NCI-H82 (cell line): ENCODE results near the gene STMP1.
A peak's percentile ranks its signal among the peaks of the same experiment; 100 is the strongest.
"Not testable (repeated sequence)": the region's sequence is repeated elsewhere in the genome, so short reads cannot be mapped to it uniquely, and the experiment has no call there.

ENCODE experiments used
- DNase-seq: peaks from one replicate; lab custom pipeline; 2025; lab: John Stamatoyannopoulos, UW

STMP1 gene

DNA sequence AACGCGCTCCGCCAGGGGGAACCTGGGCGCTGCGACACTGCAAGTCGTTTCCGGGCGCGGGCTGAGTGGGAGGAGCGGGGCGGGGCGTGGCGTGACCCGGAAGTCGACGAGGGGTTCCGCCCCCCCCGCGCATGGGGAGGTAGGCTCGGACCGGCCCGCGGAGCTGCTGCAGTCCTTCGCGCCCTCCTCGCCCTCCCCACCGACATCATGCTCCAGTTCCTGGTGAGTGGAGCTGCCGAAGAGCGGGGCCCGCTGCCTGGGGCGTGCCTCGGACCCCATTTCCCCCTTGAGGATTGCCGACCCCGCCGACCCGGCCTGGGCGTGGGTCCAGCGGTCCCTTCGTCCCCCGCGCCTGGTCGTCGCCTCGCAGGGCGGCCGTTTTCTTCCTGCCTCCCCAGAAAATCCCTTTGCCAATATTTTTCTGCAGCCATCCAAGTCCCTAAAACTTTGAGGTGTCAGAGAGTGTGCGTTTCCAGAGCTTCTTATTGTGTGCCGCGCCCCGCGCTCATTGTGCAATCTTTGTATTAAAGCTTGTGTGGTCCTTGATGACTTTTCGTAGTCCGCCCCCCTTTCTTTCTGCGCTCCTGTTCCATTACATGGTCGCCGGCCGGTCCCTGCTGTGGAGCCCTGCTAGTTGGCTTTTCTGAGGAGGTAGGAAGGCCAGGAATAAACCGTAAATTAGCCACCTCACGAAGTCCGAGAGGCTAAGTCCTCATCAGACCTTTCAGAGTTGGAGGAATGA lies at the start of gene STMP1:
STMP1 (plus strand) TSS at position 142 of the 742 bp plus-strand sequence.
- DNase-seq = peak; percentile 96

DNA sequence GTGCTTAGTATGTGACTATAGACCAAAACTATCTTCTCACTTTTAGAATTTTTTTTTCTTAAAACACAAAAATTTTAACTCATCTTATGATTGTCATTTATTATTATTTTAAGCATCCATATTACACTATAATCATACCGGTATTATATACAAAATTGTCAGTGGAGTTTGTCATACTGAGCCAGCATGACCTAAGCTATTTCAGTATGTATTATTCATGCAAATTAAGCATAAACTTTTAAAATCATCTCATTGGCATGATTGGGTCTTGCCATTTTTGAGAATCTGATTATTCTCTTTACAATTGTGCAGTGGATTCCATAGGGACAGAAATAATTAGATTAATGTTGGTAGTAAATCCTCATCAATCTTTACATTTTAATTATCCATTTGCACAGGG lies 46.2 kb upstream of the STMP1 start:
- DNase-seq = no peak

DNA sequence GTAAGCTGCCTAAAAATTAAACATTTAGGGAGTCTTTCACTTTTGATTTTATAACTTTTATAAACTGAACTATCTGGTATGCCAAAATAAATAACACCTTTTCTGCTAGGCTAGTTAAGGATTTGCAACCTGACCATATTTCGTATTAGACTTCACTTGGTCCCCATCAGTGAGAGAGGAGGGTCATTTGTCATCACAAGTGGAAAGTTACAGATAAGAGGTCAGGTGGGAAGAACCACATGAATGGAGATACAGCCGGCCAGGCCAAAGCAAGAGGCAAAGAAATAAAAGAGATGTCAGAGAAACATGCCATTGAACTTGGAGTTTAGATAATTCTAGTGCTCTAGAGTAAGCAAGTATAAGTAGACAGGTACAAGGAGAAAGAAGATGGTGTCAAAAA lies 44.5 kb upstream of the STMP1 start:
- no peak for DNase-seq

DNA sequence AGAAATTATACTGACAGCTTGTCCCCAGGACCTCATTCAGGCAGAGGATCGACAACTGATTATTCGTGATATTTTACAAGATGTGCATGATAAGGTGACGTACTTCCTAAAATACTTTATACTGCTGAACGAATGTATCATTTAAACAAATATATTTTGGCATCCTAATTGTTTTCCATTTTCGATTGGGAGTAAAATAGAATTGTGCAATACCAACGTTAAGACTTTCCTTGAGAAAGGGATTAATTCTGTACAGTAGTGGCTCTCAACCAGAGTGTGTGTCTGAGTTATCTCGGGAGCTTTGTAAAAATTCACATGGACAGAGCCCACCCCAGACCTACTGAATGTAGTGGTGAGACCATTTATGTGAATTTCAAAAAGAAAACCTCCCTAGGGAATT lies 43.8 kb upstream of the STMP1 start:
- DNase-seq = no peak

DNA sequence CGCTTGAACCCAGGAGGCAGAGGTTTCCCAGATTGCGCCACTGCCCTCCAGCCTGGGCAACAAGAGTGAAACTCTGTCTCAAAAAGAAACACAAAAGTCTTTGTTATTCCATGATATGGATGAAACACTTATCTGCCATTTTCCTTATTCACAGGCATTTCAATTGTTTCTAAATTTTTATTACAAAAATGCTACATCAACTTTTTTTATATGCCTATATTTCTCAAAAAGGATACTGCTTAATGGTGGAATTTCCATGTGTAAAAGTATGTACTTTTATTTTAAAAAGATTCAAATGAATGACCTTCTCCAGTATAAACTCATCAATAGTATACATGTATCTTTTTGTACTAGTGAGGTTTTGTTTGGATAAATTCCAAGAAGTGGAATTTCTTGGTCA lies 41.9 kb upstream of the STMP1 start:
- no peak for DNase-seq

DNA sequence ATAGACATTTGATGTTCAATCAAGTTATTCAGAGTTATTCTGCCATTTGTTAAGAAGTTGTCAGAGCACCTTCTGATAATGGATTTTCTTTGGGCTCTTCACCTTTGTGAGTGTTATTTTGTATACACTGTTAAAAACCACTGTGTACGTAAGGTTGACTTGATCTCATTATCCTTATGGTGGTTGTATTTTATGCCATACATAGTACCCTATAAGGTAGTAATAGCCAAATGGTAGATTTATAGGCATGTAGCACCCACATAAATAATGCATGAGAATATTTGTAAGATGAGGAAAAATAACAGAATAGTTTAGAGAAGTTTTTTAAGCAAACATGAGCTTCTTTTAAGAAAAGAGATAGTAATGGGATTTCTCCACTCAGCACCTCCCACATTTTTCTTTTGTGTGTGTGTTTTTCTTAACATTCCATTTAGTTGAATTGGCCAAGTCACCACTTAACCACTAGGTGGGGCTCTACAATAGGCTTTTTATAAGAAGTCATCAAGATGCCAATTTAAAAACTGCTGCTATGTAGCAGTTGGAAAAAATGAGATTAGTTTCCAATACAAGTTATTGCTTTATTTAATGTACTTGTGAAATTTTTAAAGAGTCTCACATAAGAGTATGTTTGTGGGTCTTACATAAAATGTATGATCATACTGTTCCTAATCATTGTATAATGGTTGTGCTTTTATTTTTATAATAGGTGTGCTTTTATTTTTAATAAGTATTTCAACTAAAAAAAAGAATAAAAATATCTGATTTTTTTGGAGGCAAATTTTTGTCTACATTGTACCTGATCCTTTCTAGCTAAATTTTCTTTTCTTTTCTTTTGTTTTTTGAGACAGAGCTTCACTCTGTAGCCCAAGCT lies 41.1 kb upstream of the STMP1 start:
- DNase-seq = peak; percentile 76

DNA sequence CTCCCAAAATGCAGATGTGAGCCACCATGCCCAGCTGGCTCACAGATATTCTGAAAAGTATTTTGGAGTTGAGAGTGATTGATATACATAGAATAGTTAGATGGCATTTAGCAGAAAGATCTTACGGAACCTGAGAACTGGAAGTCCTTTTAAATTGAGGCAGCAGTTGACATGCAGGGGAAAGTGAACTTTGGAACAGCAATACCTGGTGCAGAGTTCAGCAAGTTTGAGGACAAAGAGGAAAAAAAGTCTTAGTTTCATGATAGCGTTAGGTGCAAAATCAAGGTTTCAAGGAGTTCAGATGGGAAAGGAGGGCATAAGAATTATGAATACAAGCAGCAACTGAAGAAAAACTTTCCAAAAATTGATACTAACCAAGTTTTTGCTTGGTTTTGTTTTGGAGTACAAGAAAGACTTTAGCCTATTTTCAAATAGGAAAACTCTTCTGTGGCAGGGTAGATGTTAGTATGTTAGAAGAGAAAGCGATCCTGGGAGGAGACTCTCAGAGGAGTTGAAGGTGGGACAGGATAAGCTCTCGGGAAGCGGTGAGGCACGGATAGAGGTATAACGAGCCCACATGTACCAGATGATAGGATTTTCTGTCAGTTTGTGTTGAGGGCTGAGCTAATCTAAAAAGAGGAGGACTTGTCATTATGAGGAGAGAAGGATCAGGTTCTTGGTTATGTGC lies 28.0 kb upstream of the STMP1 start:
- DNase-seq = no peak

DNA sequence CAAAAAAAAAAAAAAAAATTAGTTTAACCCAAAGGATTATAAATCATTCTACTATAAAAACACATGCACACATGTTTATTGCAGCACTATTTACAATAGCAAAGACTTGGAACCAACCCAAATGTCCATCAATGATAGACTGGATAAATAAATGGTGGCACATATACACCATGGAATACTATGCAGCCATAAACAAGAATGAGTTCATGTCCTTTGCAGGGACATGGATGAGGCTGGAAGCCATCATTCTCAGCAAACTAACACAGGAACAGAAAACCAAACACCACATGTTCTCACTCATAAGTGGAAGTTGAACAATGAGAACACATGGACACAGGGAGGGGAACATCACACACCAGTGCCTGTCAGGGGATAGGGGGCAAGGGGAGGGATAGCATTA lies 22.6 kb upstream of the STMP1 start:
- not testable (repeated sequence) for DNase-seq

DNA sequence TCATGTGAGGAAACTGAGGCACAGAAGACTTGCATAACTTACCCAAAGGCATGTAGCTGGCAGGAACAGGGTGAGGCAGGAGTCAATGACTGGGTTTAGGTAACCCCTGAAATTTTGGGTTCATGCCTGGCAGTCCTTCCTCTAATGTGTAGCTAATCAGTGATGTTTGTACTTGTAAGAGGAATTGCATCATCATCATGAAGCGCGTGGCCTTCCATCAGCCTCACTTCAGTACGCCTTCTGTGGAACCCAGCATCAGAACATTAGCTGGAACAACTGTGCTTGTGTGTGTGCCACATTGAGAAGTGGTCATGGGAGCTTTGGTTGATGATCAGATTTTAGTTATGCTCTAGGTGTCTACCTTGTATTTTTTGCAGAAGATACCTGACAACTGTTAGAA lies 18.2 kb upstream of the STMP1 start:
- no peak for DNase-seq

DNA sequence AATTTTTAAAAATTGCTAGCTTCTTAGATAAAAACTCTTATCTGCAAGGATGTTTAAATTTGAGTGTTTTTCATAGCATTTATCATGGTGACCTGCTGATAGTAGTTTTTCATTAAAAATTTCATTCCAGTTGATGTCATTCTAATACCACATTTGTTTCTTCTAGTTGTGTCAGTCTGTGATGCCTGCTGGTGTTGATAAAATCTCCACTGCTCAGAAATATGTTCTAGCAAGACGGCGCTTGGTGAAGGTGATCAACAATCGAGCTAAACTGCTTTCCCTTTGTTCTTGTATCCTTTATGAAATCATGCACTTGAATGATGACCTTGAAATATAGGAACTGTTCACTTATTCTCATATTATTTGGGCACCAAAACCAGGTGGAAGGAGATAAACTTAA lies 17.6 kb upstream of the STMP1 start:
- no peak for DNase-seq

DNA sequence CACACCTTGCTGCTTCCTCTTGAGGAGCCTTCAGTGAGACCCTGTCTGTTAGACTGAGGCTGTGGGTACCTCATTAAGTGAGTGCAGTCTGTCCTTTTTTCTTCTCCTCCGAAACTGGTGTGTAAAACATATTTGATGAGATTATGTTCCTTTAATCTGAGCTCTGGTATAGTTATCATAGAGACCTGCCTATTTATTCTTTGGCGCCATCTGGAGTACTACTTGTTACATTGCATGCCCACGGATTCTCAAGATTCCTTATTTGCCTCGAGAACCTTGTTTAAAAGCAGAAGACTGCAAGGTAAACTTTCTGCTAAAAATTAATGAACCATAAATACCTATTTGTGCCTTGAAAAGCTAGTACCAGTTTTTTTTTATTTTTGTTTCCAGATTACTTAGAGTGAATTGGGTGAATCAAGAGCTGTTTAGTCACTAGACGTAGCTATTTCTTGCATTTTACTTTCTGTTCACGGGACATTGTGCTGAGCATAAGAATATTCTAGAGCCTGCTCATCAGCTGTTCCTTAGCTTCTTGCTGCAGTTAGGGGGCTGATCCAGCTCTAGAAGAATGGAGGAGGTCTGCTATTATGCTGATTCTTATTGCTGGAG lies 16.9 kb upstream of the STMP1 start:
- DNase-seq = peak; percentile 82

DNA sequence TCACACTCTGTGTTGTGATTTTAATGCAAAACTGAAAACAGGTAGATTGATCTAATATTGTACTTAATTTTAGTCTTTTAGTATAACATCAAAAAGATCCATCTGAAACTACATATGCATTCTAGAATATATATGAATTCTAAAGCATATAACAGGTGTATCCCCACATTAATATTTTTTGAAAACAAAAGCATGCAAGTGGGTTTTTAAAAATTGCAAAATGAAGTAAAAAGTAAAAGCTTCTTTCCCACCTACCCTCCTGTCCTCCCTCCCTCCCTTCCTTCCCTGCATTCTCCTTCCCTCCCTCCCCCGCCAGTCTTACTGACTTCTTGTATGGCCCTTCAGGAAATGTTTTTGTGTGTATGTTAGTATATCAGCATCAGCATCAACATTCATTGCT lies 14.6 kb upstream of the STMP1 start:
- DNase-seq = no peak

DNA sequence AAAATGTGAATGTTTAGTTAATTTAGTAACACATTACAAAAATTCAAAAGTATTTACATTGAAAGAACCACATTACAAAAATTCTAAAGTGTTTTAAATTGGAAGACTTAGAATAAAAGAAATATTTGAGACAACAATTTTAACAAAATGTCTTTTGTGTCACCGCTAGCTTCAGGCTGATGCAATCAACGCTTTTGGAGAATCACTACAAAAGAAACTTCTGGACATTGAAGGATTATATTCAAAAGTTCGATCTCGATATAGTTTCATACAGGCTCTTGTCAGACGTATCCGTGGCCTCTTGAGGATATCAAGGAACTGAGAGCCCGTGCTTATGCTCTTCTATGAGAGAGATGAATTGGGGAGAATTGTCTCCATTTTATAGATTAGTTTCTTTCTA lies 14.1 kb upstream of the STMP1 start:
- no peak for DNase-seq

DNA sequence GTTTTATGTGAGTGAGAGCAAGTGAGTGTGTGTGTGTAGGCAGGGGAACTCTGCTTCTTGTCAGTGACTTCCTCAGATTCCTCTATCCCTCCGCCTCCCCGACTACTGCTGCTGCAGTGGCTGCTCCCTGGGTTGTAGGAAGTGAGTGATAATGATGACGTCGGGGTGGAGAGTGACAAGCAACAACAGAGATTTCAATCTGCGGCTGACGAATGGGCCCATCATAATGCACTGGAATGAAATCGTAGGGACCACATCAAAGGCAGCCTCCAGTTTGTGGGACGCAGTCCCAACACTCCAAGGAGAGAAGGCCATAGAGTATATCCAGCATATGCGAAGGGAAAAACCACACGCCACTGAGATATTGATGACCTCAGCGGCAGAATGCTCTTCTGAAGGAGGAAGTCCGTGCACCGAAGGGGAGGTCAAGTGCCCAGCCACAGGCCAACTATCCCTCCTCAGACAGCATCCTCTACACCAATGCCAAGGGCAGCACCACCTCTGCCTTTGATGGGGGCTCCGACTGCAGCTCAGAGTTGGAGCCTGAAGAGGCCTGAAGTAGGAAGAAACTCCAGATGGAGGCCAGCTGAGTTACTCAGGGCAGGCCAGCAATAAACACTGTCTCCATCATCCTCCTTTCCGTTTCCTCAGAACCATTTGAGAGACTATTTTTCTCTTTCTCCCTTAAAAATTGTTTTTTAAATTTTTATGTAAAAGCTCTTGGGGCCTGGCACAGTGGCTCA lies 11.3 kb upstream of the STMP1 start:
- no peak for DNase-seq

DNA sequence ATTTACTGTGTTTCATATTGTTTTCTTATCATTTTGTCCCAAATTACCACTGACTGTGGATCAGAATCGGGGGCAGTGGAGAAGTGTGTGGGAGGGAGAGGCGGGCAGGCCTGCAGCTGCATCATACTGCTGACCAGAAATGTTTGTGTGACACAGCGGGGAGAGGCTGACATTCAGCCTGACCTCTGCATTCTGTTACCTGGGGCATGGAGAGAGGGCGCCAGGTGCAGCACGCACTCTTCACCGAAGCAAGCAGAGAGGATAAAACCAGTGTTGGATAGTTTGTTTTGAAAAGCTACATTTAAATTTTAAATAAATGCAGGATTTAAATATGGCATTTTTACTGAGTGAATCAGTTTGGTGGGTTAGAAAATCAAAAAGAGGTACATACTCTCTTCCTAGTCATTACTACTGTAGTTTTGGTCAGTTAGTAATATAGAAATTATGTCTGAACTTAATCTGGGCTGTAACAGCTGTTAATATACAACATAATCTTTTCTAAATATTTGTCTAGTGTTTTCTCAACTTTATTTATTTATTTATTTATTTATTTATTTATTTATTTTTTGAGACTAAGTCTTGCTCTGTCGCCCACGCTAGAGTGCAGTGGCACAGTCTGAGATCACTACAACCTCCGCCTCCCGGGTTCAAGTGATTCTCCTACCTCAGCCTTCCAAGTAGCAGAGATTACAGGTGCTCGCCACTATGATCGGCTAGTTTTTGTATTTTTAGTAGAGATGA lies 8.8 kb upstream of the STMP1 start:
- DNase-seq = no peak

DNA sequence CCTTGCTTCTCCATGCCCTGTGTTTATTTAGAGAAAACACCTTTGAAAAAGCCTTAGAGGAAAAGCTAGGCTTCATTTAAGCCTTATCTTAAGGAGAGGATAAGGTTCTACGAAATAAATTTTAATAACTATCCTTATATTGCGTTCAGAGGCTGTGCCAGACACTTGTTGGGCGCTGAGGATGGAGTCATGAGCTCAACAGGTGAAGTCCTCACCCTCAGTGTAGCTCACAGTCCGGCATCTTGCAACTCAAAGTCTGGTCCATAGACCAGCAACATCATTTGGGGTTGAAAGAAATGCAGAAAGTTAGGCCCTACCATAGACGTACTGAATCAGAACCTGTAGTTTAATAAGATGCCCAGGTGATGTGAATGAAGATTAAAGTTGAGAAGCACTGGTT lies 3.8 kb upstream of the STMP1 start:
- no peak for DNase-seq

DNA sequence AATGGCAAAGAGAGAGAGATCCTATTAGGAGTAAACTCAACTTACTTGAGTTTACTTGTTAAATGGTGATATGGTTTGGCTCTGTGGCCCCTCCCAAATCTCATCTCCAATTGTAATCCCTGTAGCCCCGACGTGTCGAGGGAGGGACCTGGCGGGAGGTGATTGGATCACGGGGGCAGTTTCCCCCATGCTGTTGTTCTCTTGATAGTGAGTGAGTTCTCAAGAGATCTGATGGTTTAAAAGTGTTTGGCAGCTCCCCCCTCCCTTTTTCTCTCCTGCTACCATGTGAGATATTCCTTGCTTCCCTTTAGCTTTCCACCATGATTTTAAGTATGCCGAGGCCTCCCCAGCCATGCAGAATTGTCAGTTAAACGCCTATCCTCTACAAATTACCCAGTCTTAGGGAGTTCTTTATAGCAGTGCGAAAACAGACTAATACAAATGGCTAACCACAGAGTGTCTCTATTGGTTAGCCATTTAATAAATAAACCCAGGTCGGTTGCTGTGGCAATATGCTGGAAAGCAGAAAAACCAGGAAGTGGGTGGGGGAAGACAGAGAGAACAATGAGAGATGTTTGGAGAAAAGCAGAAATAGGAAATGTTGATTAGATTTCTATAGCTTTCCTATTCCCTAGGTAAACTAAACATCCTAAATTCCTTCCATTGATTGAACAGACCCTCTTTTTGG lies 3.0 kb upstream of the STMP1 start:
- DNase-seq = no peak

DNA sequence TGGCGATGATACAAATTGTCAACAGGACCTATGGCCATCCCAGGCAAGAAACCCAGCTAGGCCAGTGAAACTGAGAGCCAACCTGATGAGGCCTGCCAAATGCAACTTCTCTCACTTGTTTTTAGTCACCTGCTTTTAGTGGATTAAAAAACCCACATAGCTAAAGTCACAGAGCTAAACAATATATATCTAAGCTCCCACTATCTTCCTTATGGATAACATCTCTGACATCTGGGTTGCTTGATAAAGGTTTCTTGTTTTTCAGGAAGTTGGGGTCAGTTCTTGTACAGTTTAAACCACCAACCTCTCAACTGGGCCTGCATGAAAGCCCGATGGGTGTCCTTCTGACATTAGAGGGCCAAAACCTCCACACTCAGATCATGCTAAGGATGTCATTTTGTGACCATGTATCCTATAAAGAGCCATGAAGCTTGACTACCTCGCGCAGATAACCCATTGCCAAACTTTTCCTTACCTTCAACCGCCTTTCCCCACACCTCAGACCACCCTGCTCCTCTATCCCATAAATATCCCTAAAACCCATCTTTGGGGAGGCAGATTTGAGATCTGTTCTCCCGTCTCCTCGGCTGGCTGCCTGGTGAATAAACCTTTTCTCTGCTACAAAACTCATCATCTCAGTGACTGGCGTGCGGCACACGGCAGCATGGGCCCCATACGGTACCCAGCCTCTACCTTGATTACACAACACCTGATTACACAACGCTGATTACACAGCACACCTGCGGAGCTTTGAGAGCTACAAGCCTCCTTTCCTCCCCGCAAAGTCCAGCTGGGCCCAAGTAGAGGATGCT lies 797 bp upstream of the STMP1 start:
- peak; percentile 64 for DNase-seq

DNA sequence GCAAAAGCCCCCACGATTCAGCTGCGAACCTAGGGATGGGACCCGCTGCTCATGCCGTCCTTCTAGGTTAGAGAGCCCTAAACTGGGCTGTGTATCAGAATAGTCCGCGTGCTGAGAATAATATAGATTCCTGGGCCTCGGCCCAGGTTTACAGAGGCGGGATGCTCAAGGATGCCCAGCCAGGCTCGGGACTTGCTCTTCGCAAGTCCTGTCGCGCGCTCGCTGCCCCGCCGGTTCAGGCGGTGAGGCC lies 266 bp upstream of the STMP1 start:
- no peak for DNase-seq

DNA sequence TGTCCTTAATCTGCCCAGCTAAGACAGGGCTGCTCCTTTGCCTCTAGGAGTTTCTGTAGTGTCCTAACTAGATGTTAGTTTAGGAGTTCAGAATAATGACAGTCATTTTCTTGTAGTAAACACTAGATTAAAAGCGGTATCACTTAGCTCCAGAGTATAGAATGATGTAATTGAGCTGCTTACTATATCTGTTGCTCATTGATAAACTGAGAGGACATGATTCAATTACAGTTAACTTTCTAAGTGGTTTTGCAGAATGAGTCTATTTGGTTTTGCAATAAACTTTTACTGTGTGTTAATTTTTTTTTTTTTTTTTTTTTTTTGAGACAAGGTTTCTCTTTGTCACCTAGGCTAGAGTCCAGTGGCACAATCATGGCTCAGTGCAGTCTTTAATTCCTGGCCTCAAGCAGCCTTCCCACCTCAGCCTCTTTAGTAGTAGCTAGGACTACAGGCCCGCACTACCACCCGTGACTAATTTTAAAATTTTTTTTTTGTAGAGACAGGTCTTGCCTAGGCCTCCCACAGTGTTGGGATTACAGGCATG lies 1.8 kb downstream of the STMP1 start:
- peak; percentile 53 for DNase-seq
